Epithelial cell of proximal tubule (primary cell): Measurements from ENCODE around the gene ACER3. TPM values are rescaled to one million over a fixed set of nuclear protein-coding genes. Genes with fewer than 3 reads are reported as not detected.

Experiments used
- DNase-seq: peaks from one replicate; pipeline ENCODE4 v3.0.0-alpha.2; 2011; ENCODE audit warnings: low read depth
- H3K4me3 ChIP-seq: 2 replicates; pipeline ENCODE4 v1.5.1; 2011; ENCODE audit warnings: low read depth, mild to moderate bottlenecking, low read length
- total RNA-seq: library from RNA; depleted of rRNA; stranded (reverse); fragments of >200 nt; gene quantifications from 2 replicates; pipeline ENCODE4 v1.2.3, GENCODE V29; 2015
- TF ChIP-seq, protein P1 (sequence below): conservative IDR thresholded peaks from 2 replicates; pipeline ENCODE4 v1.5.1; 2012; ENCODE audit warnings: low read depth, mild to moderate bottlenecking, low read length

ACER3 gene
- total RNA-seq, 1 donor from 2014 or later: 11.4 TPM

GRCh38 chr11:76838678-76839068, 22.0 kb upstream of the ACER3 start:
- DNase-seq: no peak
- H3K4me3 ChIP-seq: no peak overlapping the region
- TF ChIP-seq, protein P1, sequence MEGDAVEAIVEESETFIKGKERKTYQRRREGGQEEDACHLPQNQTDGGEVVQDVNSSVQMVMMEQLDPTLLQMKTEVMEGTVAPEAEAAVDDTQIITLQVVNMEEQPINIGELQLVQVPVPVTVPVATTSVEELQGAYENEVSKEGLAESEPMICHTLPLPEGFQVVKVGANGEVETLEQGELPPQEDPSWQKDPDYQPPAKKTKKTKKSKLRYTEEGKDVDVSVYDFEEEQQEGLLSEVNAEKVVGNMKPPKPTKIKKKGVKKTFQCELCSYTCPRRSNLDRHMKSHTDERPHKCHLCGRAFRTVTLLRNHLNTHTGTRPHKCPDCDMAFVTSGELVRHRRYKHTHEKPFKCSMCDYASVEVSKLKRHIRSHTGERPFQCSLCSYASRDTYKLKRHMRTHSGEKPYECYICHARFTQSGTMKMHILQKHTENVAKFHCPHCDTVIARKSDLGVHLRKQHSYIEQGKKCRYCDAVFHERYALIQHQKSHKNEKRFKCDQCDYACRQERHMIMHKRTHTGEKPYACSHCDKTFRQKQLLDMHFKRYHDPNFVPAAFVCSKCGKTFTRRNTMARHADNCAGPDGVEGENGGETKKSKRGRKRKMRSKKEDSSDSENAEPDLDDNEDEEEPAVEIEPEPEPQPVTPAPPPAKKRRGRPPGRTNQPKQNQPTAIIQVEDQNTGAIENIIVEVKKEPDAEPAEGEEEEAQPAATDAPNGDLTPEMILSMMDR: peak; percentile 12

DNA sequence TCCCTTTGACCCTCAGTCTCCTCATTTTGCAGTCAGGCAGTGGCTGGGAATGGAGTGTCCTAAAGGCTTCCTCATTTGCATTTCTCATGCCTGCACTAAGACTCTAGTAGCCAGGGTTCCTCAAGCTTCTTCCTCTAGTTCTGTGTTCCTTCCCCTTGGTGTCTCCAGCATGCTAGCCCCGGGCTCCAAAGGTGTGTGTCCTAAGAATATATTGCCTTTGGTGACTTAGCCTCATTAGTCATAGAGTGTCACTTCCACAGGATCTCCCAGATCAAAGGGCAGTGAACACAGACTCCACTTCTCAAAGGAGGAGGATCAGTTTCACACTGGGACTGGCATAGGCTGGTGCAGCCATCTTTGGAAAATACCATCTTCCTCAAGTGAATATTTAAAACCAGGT, 21.4 kb upstream of the ACER3 start:
- H3K4me3 ChIP-seq: no peak overlapping the region
- TF ChIP-seq, protein P1: no peak
- no peak for DNase-seq

DNA sequence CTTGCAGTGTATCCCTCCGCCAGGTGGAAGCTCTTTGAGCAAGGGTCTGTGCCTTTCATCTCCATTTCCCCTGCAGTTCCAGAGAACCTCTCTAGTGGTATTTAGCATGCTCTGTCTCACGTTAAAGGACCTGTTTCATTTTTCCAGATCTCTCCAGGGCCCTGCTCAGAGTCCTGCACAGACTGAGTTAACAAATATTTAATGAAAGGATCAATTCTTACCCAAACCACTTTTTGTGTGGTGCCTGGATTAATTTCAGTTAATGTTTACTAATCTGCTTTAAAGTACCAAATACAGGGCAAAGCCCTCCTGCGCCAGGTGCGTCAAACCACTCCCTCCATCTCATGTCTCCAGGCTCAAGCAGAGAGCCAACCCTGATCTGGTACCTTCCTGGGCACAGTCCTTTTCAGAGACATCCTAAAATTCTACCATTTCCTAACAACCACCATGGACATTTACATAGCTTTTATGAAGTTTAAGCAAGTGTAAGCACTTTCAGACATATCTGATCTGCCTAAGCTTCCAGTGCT, 18.7 kb upstream of the ACER3 start:
- TF ChIP-seq, protein P1: no peak
- no peak overlapping the region for H3K4me3 ChIP-seq
- no peak for DNase-seq

- no peak for DNase-seq
- TF ChIP-seq, protein P1: no peak
- H3K4me3 ChIP-seq: no peak overlapping the region
These were observed 16.8 kb upstream of the ACER3 start for GRCh38 chr11:76843907-76844306.

DNA sequence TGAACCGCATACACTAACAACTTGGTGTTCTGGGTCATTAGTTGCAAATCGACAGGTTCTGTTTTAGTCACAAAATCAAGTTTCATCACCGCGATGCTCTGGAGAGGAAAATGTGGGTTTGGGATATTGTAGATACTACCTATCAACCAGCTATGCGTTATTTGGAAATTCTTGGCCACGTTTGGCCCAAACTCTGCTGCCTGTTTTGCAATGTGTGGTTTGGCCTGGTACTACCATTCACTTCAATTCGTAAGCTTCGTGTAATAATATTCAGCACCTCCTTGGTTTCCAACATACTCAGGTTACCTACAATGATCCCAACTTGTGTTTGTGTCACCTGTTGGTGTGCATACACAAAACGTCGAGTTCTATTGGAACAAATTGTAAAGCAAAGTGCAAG, 16.2 kb upstream of the ACER3 start:
- TF ChIP-seq, protein P1: no peak
- no peak overlapping the region for H3K4me3 ChIP-seq
- no peak for DNase-seq

- TF ChIP-seq, protein P1: no peak
- H3K4me3 ChIP-seq: no peak overlapping the region
- no peak for DNase-seq
These were observed 15.6 kb upstream of the ACER3 start for GRCh38 chr11:76845069-76845468.

- H3K4me3 ChIP-seq: no peak overlapping the region
- TF ChIP-seq, protein P1: no peak
- no peak for DNase-seq
These were observed 14.3 kb upstream of the ACER3 start for GRCh38 chr11:76846441-76846840.
